ENCODE data around the gene C4orf17.

C4orf17 gene

DNA sequence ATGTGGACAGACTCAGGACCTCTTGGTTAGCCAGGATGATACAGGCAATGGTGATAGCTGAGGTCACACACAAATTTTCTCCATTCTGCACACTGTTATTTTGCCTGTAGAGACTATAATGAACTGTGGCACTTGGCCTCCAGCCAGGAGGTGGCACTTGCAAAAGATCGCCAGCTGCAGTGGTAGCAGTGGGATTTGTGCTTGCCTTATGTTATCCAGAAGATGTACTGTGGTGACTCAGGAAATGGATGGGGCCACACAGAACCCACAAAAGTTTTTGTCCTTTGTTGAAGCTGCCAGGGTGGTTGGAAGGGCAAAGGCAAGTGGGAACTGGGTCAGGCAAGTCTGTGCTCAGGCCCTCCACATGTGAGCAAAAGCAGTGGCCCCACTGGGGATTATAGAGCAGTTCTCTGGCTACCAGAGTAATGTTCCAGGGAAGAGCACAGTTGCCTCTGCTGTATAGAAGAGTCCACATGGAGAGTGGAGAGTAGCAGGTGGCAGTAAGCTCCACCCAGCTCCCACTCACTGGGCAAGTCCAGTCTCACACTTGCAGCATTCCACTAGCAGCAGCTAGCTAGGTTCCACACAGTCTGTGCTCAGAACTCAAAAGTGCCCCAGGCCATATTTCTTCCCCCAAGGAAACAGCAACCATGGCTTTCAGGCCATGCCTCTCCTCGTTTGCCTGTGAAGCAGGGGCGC is 5.9 kb upstream of the C4orf17 start:
- no peak overlapping the region for H3K4me3 ChIP-seq (ENCODE audit: control insufficient read depth, low read depth, low read length)
- TF ChIP-seq CTCF (IDR thresholded peaks at IDR 0.05; ENCODE audit: control insufficient read depth, insufficient read depth, low read depth, low read length, missing control alignments), result no peak
- DNase-seq (ENCODE audit: low read depth), result no peak

- TF ChIP-seq CTCF (IDR thresholded peaks at IDR 0.05; ENCODE audit: control insufficient read depth, insufficient read depth, low read depth, low read length, missing control alignments), result no peak
- no peak for DNase-seq (ENCODE audit: low read depth)
- no peak overlapping the region for H3K4me3 ChIP-seq (ENCODE audit: control insufficient read depth, low read depth, low read length)
Observed at GRCh38 chr4:99506781-99507180, 4.0 kb upstream of the C4orf17 start.

DNA sequence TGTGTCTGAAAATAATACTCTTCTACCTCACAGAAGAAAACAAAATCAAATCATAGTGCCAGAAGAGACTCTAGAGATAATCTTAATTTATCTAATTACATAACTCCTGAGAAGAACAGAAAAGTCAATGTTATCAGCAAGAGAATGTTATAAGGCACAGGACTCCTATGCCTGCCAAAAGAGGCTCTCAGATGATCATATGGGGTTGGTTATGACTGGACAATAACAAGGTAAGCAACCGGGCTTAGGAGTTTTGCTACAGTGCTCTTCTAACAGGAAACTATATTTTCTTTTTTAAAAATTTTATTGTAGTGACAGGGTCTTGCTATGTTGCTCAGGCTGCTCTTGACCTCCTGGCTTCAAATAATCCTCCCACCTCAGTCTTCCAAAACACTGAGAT is 3.5 kb upstream of the C4orf17 start:
- TF ChIP-seq CTCF (IDR thresholded peaks at IDR 0.05; ENCODE audit: control insufficient read depth, insufficient read depth, low read depth, low read length, missing control alignments), result no peak
- H3K4me3 ChIP-seq (ENCODE audit: control insufficient read depth, low read depth, low read length), result no peak overlapping the region
- DNase-seq (ENCODE audit: low read depth), result no peak

- no peak for TF ChIP-seq CTCF (IDR thresholded peaks at IDR 0.05; ENCODE audit: control insufficient read depth, insufficient read depth, low read depth, low read length, missing control alignments)
- no peak overlapping the region for H3K4me3 ChIP-seq (ENCODE audit: control insufficient read depth, low read depth, low read length)
- DNase-seq (ENCODE audit: low read depth), result no peak
Observed at GRCh38 chr4:99507762-99508161, 3.1 kb upstream of the C4orf17 start.

DNA sequence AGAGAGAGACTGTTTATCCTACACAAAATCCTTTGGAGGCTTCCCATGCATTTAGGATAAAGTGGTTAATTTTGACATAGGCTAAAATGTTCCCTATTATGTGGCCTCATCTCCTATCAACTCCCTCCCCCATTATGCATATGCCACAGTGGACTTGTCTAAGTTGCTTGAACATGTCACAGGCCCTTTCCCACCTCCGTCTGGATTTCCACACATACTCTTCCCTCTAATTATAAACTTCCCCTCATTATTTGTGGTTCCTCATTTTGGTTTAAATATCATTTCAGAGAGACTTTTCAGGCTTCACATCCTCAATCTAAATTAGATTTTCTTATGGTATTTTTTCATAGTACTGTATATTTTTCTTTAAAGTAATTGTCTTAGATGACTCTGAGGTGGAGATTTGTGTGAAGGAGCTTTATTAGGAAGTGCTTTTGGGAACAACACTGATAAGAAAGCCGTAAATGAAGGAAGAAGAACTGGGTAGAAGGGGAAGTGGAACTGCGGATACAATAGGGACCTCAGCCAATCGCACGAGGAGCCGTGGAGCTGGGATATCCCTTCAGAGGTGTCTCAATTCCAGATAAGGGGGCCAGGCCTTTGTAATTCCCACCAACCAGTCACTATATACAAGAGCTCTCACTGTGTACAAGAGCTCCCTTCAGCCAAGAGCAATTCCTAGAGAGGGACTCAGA is 7.9 kb downstream of the C4orf17 start:
- H3K4me3 ChIP-seq (ENCODE audit: control insufficient read depth, low read depth, low read length), result no peak overlapping the region
- TF ChIP-seq CTCF (IDR thresholded peaks at IDR 0.05; ENCODE audit: control insufficient read depth, insufficient read depth, low read depth, low read length, missing control alignments), result no peak
- DNase-seq (ENCODE audit: low read depth), result no peak

GRCh38 chr4:99529228-99529627 is 18.4 kb downstream of the C4orf17 start:
- DNase-seq (ENCODE audit: low read depth), result peak; percentile 17
- TF ChIP-seq CTCF (IDR thresholded peaks at IDR 0.05; ENCODE audit: control insufficient read depth, insufficient read depth, low read depth, low read length, missing control alignments), result no peak
- H3K4me3 ChIP-seq (ENCODE audit: control insufficient read depth, low read depth, low read length), result no peak overlapping the region
